AG09309 (cell line): ENCODE data around the gene ARHGAP24.
"Not testable (repeated sequence)": the region's sequence is repeated elsewhere in the genome, so short reads cannot be mapped to it uniquely, and the experiment has no call there.

Experiments used
- DNase-seq: peaks from one replicate; pipeline ENCODE4 v3.0.0-alpha.2; 2010; ENCODE audit warnings: low read depth
- H3K4me3 ChIP-seq: 2 replicates; pipeline ENCODE4 v1.5.1; 2011; ENCODE audit warnings: mild to moderate bottlenecking, low read depth, low read length, moderate library complexity; ENCODE audit not compliant: control insufficient read depth
- CTCF ChIP-seq: IDR thresholded peaks from 2 replicates; pipeline ENCODE4 v1.5.1; 2011; ENCODE audit warnings: mild to moderate bottlenecking, low read depth, low read length, inconsistent platforms; ENCODE audit not compliant: insufficient read depth, control insufficient read depth; ENCODE audit errors: missing control alignments

The ARHGAP24 gene

GRCh38 chr4:85514117-85514516, 39.2 kb downstream of the ARHGAP24 start:
- no peak for TF ChIP-seq CTCF
- no peak overlapping the region for H3K4me3 ChIP-seq
- no peak for DNase-seq

- no peak for DNase-seq
- no peak for TF ChIP-seq CTCF
- no peak overlapping the region for H3K4me3 ChIP-seq
Measured at GRCh38 chr4:85514783-85515182, 39.8 kb downstream of the ARHGAP24 start.

- no peak overlapping the region for H3K4me3 ChIP-seq
- no peak for DNase-seq
- TF ChIP-seq CTCF = no peak
Measured at GRCh38 chr4:85515701-85516100, 40.8 kb downstream of the ARHGAP24 start.

- not testable (repeated sequence) for H3K4me3 ChIP-seq, DNase-seq
Measured at GRCh38 chr4:85518526-85518925, 43.6 kb downstream of the ARHGAP24 start.

- TF ChIP-seq CTCF = no peak
- DNase-seq = no peak
Measured at GRCh38 chr4:85520765-85521749, 46.1 kb downstream of the ARHGAP24 start.

GRCh38 chr4:85522277-85522676, 47.3 kb downstream of the ARHGAP24 start:
- no peak overlapping the region for H3K4me3 ChIP-seq
- no peak for DNase-seq

More at GRCh38 chr4:85520765-85521749, 46.1 kb downstream of the ARHGAP24 start:
- H3K4me3 ChIP-seq = no peak overlapping the region

More at GRCh38 chr4:85522277-85522676, 47.3 kb downstream of the ARHGAP24 start:
- no peak for TF ChIP-seq CTCF
